ENCODE data around the gene VWA5B1.

VWA5B1 gene

DNA sequence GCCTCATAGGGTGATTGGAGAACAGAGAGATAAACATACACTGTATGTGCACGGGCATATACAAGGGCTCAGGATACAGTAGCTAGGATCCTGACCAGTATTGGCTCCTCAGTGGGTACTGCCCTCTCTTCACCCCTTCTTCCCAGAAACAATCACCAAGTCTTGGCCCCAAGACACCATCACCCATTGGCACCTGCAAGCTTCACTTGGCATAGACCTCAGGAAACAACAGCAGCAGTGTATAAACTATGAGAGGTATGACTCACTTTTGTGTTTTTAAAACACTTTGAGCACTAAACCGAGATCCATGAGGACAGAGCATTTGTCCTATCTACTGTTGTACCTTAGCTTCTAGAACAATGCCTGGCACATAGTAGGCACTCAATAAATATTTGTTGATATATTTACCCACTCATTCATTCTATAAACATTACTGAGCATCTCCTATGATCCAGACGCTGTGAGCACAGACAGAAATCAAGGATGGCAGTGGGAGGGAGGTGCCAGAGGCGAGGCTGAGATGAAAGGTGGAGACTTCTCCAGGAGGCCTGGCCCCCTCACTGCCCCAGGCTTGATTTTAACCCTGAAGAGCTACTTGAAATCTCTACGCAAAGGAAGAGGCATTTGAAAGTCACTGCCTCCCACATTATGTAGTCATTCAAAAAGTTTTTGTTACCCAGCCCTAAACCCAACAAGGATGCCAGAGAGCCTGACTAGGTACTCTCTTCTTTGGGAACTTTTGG, 100.1 kb downstream of the VWA5B1 start:
- no peak overlapping the region for H3K4me2 ChIP-seq
- H3K27me3 ChIP-seq = peaks cover 0 to 21% (median 12%) of the 10 kb centered on the region in 11 experiments; a peak in 13 of 22 replicates
- no peaks in the 10 kb centered on the region for H4K20me1 ChIP-seq
- no peak overlapping the region for H3K4me3 ChIP-seq
- no peaks in the 10 kb centered on the region for H3K4me1 ChIP-seq
- no peaks in the 10 kb centered on the region for H3K36me3 ChIP-seq
- peaks cover 13 to 26% (median 20%) of the 10 kb centered on the region in 11 experiments for H3K9me3 ChIP-seq (replicated peaks in 1 of 11)
- no peak overlapping the region for H3K9ac ChIP-seq
- no peak for TF ChIP-seq Cebpa-rat (IDR thresholded peaks at IDR 0.05)
- H3K27ac ChIP-seq = no peak overlapping the region

DNA sequence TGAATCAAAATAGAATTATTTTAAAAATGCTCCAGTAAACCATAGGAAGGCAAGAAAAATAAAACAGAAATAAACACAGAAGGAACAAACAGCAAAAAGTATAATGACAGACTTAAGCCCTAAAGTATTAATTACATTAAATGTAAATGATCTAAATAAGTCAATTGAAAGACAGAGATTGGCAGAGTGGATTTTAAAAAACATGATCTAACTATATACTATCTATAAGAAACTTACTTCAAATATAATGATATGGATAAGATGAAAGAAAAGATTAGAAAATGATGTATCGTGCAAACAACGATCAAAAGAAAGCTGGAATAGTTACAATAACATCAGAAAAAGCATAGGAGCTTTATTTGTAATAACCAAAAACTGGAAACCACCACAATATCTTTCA, 104.6 kb downstream of the VWA5B1 start:
- no peak overlapping the region for H3K27ac ChIP-seq
- H3K4me3 ChIP-seq = no peak overlapping the region
- no peak overlapping the region for H3K4me2 ChIP-seq
- no peak overlapping the region for H3K9ac ChIP-seq
- no peaks in the 10 kb centered on the region for H3K4me1 ChIP-seq
- H4K20me1 ChIP-seq = no peaks in the 10 kb centered on the region
- H3K36me3 ChIP-seq = no peaks in the 10 kb centered on the region
- H3K9me3 ChIP-seq (replicated peaks in 1 of 11) = peaks cover 17 to 37% (median 29%) of the 10 kb centered on the region in 11 experiments
- no peaks in the 10 kb centered on the region; a peak in 1 of 22 replicates for H3K27me3 ChIP-seq
- no peak for TF ChIP-seq Cebpa-rat (IDR thresholded peaks at IDR 0.05)

DNA sequence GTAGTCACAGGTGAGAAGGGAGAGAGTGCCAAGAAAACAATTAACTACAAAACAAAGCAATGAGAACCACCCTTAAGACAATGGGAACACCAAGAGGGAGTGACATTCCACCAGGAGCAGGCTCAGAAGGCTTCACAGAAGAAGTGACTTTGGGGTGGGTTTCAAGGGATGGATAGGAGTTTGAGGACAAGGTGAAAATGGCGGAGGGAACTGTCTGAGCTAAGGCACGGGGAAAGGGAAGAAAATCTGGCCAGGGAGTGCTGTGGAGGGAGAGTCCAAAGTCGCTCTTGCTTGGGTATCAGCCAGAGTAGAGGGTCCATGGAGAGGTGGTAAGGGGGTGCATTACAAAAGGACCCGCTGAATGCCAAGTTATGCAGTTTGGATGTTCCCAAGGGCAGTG, 108.1 kb downstream of the VWA5B1 start:
- Histone ChIP-seq H4K20me1 (peaks cover 0 to 6% (median 0%) of the 10 kb centered on the region in 11 experiments; a peak in 2 of 22 replicates), H3K9me3 (replicated peaks in 1 of 11) (peaks cover 17 to 31% (median 25%) of the 10 kb centered on the region in 11 experiments), H3K4me3 (no peak overlapping the region), H3K27ac (no peak overlapping the region), H3K9ac (no peak overlapping the region), H3K36me3 (no peaks in the 10 kb centered on the region), H3K4me1 (no peaks in the 10 kb centered on the region; a peak in 1 of 20 replicates), H3K27me3 (no peaks in the 10 kb centered on the region; a peak in 1 of 22 replicates), H3K4me2 (no peak overlapping the region)
- TF ChIP-seq Cebpa-rat (IDR thresholded peaks at IDR 0.05) = no peak

DNA sequence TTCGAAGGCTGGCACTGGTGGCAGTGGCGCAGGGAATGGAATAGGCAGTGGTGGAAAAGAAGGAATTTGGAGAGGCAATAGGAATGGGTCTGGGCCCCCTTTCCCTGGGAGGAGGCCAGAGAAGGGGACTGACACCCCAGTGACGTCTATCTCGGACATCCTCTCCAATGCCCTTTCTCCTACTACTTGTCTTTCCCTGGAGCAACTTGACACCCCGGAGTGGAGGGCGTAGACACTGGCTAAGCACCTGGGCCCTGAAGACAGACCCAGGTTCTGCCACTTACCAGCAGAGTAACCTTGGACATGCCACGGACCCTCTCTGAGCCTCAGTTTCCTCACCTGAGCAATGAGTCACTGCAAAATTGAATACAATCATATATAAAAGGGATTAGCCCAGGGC, 108.5 kb downstream of the VWA5B1 start:
- Histone ChIP-seq H3K9ac (no peak overlapping the region), H3K4me2 (no peak overlapping the region), H3K9me3 (replicated peaks in 1 of 11) (peaks cover 17 to 27% (median 22%) of the 10 kb centered on the region in 11 experiments), H3K27me3 (no peaks in the 10 kb centered on the region; a peak in 1 of 22 replicates), H3K4me1 (peaks cover 0 to 1% (median 0%) of the 10 kb centered on the region in 10 experiments; a peak in 1 of 20 replicates), H3K36me3 (no peaks in the 10 kb centered on the region), H4K20me1 (peaks cover 0 to 6% (median 0%) of the 10 kb centered on the region in 11 experiments; a peak in 2 of 22 replicates), H3K4me3 (no peak overlapping the region), H3K27ac (no peak overlapping the region)
- no peak for TF ChIP-seq Cebpa-rat (IDR thresholded peaks at IDR 0.05)

DNA sequence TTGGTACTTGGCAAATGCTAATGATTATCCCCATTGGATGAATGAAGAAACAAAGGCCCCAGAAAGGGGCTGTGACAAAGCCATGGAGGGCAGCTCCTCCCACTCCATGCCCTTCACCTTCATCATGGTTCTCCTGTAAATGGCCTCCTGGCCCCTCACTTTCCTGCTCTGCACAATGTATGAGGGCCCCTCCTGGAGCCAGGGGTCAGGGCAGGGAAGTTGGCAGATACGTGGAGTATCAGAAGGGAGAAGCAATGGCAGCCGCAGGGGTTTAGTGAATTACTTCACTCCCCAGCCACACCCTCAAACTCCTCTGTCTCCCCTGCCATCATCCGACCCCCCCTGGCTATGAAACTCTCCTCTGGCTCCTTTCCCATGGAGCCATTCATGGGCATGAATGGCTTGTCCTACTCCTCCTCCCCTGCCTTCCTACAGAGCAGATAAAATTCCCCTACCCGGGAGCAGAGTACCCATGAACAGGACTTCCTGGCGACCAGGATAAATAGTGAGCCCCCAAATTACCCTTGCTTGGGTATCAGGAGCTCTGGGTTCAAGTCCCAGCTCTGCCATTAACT, 109.0 kb downstream of the VWA5B1 start:
- peaks cover 0 to 6% (median 0%) of the 10 kb centered on the region in 11 experiments; a peak in 3 of 22 replicates for H4K20me1 ChIP-seq
- TF ChIP-seq Cebpa-rat (IDR thresholded peaks at IDR 0.05) = no peak
- no peaks in the 10 kb centered on the region; a peak in 1 of 22 replicates for H3K27me3 ChIP-seq
- H3K4me2 ChIP-seq = no peak overlapping the region
- no peaks in the 10 kb centered on the region for H3K36me3 ChIP-seq
- H3K9ac ChIP-seq = no peak overlapping the region
- H3K4me1 ChIP-seq = peaks cover 0 to 5% (median 0%) of the 10 kb centered on the region in 10 experiments; a peak in 1 of 20 replicates
- H3K4me3 ChIP-seq = no peak overlapping the region
- no peak overlapping the region for H3K27ac ChIP-seq
- peaks cover 14 to 22% (median 18%) of the 10 kb centered on the region in 11 experiments for H3K9me3 ChIP-seq (replicated peaks in 1 of 11)

DNA sequence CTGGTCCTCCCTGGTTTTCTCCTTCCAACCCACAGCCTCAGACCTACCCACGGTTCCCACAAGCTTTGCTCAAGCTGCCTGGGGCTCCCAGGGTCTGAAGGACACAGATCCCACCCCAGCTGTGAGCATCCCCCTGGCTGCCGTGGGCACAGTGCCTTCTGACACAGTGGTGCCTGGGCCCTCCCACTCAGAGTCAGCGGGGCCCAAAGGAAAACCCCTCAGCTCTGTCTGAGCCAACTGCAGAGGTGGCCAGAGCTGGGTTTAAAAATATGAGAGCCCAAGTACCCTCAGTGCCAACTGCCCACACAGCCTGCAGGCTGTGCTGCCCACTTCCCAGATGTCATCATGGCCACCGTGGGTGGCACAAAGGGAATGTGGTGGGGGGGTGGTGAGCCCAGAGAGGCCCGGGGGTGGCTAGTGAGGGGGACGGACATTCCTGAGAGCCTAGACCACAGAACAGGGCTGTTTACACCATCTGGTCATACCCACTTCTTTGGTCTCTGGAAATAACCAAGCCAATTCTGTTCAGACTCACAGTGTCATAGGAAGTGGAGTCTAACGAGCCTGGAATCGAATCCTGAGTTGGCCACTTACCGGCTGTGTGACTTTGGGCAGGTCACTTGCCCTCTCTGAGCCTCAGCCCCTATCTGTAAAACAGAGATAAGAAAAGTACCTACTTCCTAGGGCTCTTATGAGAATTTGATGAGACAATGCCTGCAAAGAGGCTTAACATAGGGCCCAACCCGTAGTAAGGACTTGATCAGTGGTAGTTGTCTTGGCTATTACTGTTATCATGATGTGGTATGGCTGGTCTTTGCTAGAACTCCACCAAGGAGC, 109.9 kb downstream of the VWA5B1 start:
- TF ChIP-seq Cebpa-rat (IDR thresholded peaks at IDR 0.05) = no peak
- H3K27me3 ChIP-seq = no peaks in the 10 kb centered on the region; a peak in 1 of 22 replicates
- no peak overlapping the region for H3K4me3 ChIP-seq
- H4K20me1 ChIP-seq = peaks cover 0 to 6% (median 0%) of the 10 kb centered on the region in 11 experiments; a peak in 3 of 22 replicates
- H3K9me3 ChIP-seq (replicated peaks in 1 of 11) = peaks cover 6 to 13% (median 9%) of the 10 kb centered on the region in 11 experiments
- H3K4me2 ChIP-seq = no peak overlapping the region
- H3K4me1 ChIP-seq = peaks cover 0 to 8% (median 2%) of the 10 kb centered on the region in 10 experiments; a peak in 12 of 20 replicates
- no peaks in the 10 kb centered on the region for H3K36me3 ChIP-seq
- H3K27ac ChIP-seq = no peak overlapping the region
- H3K9ac ChIP-seq = no peak overlapping the region

DNA sequence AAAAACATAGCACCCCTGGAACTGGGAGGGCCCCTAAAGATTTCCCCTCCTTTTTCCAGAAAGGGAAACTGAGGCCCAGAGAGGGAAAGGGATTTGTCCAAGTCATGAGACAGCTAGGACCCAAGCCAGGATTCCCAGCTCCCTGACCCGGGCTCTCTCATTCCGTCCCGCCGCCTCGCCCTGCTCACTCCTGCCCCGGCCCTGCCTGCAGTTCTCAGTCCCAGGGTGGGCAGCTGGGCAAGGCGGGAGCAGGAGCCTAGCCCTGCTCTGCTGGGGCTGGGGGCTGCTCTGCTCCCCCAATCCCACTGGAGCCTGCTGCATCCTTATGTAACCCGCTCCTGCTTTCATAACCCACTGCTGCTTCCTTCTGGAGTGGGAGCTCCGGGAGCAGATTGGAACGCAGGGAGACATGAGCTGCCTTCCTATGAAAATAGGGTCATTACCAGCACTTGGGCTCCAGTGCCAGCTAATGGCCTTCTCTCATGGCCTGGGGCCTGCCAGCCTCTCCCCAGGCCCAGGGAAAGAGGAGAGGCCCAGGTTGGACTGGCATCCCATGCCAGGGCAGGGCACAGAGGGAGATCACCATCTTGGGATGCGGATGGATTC, 110.8 kb downstream of the VWA5B1 start:
- peaks cover 0 to 18% (median 11%) of the 10 kb centered on the region in 10 experiments; a peak in 16 of 20 replicates for H3K4me1 ChIP-seq
- H3K27me3 ChIP-seq = no peaks in the 10 kb centered on the region; a peak in 1 of 22 replicates
- peaks cover 0 to 6% (median 0%) of the 10 kb centered on the region in 11 experiments; a peak in 3 of 22 replicates for H4K20me1 ChIP-seq
- TF ChIP-seq Cebpa-rat (IDR thresholded peaks at IDR 0.05) = no peak
- H3K36me3 ChIP-seq = no peaks in the 10 kb centered on the region
- no peak overlapping the region for H3K4me2 ChIP-seq
- no peak overlapping the region for H3K27ac ChIP-seq
- no peak overlapping the region for H3K4me3 ChIP-seq
- peaks cover 0 to 4% (median 0%) of the 10 kb centered on the region in 11 experiments; a peak in 5 of 22 replicates for H3K9me3 ChIP-seq (replicated peaks in 1 of 11)
- no peak overlapping the region for H3K9ac ChIP-seq

DNA sequence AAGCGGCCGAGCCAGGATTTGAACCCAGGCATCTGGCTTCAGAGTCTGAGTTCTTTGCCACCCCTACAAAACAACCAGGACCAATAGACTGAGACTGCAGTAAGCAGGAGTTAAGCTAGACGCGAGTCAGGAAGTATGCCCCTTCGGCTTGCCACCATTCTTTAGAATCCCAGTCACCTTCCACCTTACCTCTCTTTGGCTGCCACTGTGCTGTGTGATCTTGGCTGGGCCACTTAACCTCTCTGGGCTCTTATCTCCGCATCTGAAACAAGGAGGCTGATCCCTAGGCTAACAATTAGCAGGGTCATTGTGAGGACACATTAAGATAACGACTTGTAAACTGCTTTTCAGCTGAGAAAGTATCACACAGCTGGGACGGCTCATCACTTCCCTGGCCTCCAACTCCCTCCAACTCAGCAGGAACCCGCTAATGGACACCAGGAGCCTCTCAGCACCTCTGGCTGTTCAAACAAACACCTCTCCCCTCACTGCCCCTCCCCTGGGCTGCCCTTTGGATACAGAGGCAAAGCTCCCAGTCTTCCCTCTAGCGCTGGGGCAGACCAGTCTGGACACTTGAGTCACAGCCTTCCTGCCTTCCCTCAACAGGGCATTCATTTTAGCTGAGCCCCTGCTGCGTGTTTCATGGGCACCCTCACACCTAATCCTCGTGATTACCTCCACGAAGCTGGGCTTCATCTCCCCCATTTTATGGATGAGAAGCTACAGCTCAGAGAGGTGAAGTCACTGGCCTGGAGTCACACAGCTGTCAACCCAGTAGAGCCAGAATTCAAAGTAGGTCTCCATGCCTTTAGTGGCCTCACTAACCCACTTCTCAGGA, 112.1 kb downstream of the VWA5B1 start:
- Histone ChIP-seq H4K20me1 (peaks cover 0 to 6% (median 0%) of the 10 kb centered on the region in 11 experiments; a peak in 3 of 22 replicates), H3K4me3 (no peak overlapping the region), H3K4me2 (no peak overlapping the region), H3K27ac (no peak overlapping the region), H3K9ac (no peak overlapping the region), H3K9me3 (replicated peaks in 1 of 11) (no peaks in the 10 kb centered on the region), H3K36me3 (no peaks in the 10 kb centered on the region), H3K4me1 (peaks cover 0 to 18% (median 11%) of the 10 kb centered on the region in 10 experiments; a peak in 16 of 20 replicates), H3K27me3 (no peaks in the 10 kb centered on the region; a peak in 1 of 22 replicates)
- TF ChIP-seq Cebpa-rat (IDR thresholded peaks at IDR 0.05) = no peak

All from BLaER1 treated with 17β-estradiol and CSF1 and Interleukin-3, amounts not matched to agents 10 nM and 100 nM (cell line).